Heart left ventricle (tissue), 16 donors: Measurements from ENCODE around the gene ATXN7L1. TPM values are rescaled to one million over a fixed set of nuclear protein-coding genes. Genes with fewer than 3 reads are reported as not detected.

Source experiments
- ATAC-seq, 4 donors: fragments of 200-7000 bp; cut with Tn5 transposase; one replicate each; pipeline ENCODE4 v1.9.1; 2020 to 2022; ENCODE audit warnings: moderate library complexity in 4 of 4, mild to moderate bottlenecking in 3 of 4, moderate number of reproducible peaks in 1 of 4
- DNase-seq, 5 donors: peaks; one replicate each; pipeline ENCODE4 v3.0.0-alpha.2; 2020
- H3K27ac ChIP-seq, 12 donors: fragments of 200-600 bp; sonication (generic) in 4 of 12; one replicate each; pipeline versions ENCODE4 v1.5.0 to v1.8.0; 2016 to 2022; ENCODE audit warnings: mild to moderate bottlenecking in 2 of 12
- H3K27me3 ChIP-seq, 9 donors: fragments of 200-600 bp; sonication (generic) in 2 of 9; one replicate each; pipeline versions ENCODE4 v1.5.1 to v1.8.0; 2016 to 2022; ENCODE audit warnings: mild to moderate bottlenecking in 3 of 9
- H3K36me3 ChIP-seq, 9 donors: fragments of 200-600 bp; sonication (generic) in 2 of 9; one replicate each; pipeline versions ENCODE4 v1.5.0 to v1.8.0; 2018 to 2022; ENCODE audit warnings: mild to moderate bottlenecking in 2 of 9
- H3K4me1 ChIP-seq, 12 donors: fragments of 200-600 bp; sonication (generic) in 4 of 12; one replicate each; pipeline versions ENCODE4 v1.5.0 to v1.8.0; 2016 to 2022; ENCODE audit warnings: mild to moderate bottlenecking in 3 of 12
- H3K4me3 ChIP-seq, 12 donors: fragments of 200-600 bp; sonication (generic) in 4 of 12; one replicate each; pipeline versions ENCODE4 v1.5.0 to v1.8.0; 2017 to 2022; ENCODE audit warnings: mild to moderate bottlenecking in 9 of 12, moderate library complexity in 4 of 12
- H3K9me3 ChIP-seq, 12 donors: fragments of 200-600 bp; sonication (generic) in 4 of 12; one replicate each; pipeline versions ENCODE4 v1.5.0 to v1.8.0; 2016 to 2022; ENCODE audit warnings: mild to moderate bottlenecking in 1 of 12
- POLR2A ChIP-seq, 2 donors: fragments of 450-650 bp; IDR thresholded peaks; one replicate each; pipeline ENCODE4 v1.6.1; 2017; ENCODE audit warnings: antibody characterized with exemption in 2 of 2, mild to moderate bottlenecking in 2 of 2, moderate library complexity in 2 of 2
- WGBS, 4 donors: extraction: QIAGEN DNeasy Blood & Tissue Kit in 2 of 4; methylation state at CpG; one replicate each; pipeline versions ENCODE4 v1.1.5 to v1.1.7; 2013 to 2018; 5-methylcytosine and 5-hydroxymethylcytosine counted together
- intact Hi-C, 10 donors: fragments of 100-400 bp; cut with DNase I; formaldehyde crosslinking; loops; one replicate each; pipeline versions ENCODE4 v1.11.1 to v1.14.2; 2022
- polyA plus RNA-seq, 2 donors: library from polyadenylated mRNA; stranded (reverse); fragments of 200-250 nt; gene quantifications; one replicate each; pipeline ENCODE4 v1.2.3, GENCODE V29; 2013
- total RNA-seq, 9 donors: library from RNA; depleted of rRNA in 2 of 9; stranded (reverse); fragments of >200 nt in 2 of 9; fragmentation: NEBNext Ultra II Directional in 3 of 9; extraction: Animal tissue kit (Norgen Biotek cat#: 25700) in 3 of 9; gene quantifications; one replicate each; pipeline versions ENCODE4 v1.1.0 to v1.2.4, GENCODE V29; 2016 to 2023
- TF ChIP-seq, protein P1 (sequence below), 12 donors: fragments of 200-600 bp; sonication (generic) in 4 of 12; IDR thresholded peaks; one replicate each; pipeline versions ENCODE4 v1.5.0 to v1.8.0; 2018 to 2022; ENCODE audit warnings: antibody characterized with exemption in 12 of 12, mild to moderate bottlenecking in 5 of 12
- donor health status: ischemic (EF 13 %, LVEDD 7.1; RV severe dilation, severe dysfunction).
- donor health status: healthy with polysubstance abuse.
- donor health status: DM: no; HTN: yes; CAD: no.
- donor health status: DM: no; HTN: no; CAD: no.
- donor health status: ischemic (EF 25% LVEDD 6.9; RV normal size, moderate dysfunction).
- donor health status: ischemic (EF 25% LVEDD 5.7; RV mildly dilated, moderate dysfunction).
- donor health status: healthy.
- donor health status: DM: yes; HTN: yes; CAD: no.
- donor health status: ischemic (EF 35%, LVEDD 5.7; RV mildly dilated, moderate dysfunction).
- donor health status: nonischemic (EF 11% LVEDD 7.7; RV severe dilation, severe dysfunction).
- donor health status: DM: yes; HTN: yes; CAD: no.
- donor health status: PGD.
- donor health status: ischemic (EF 29% LVEDD 5.4; RV normal size, mild dysfunction).
- donor health status: nonischemic (EF 23%, LVEDD 6.1; RV moderate dilation, normal function).

The ATXN7L1 gene
- total and polyA plus RNA-seq, 11 donors = 2.0 to 10.6 (median 3.6) TPM

- no peaks in the 10 kb centered on the region for H3K9me3 ChIP-seq
- no peak for TF ChIP-seq POLR2A (IDR thresholded peaks at IDR 0.05)
- TF ChIP-seq, protein P1, sequence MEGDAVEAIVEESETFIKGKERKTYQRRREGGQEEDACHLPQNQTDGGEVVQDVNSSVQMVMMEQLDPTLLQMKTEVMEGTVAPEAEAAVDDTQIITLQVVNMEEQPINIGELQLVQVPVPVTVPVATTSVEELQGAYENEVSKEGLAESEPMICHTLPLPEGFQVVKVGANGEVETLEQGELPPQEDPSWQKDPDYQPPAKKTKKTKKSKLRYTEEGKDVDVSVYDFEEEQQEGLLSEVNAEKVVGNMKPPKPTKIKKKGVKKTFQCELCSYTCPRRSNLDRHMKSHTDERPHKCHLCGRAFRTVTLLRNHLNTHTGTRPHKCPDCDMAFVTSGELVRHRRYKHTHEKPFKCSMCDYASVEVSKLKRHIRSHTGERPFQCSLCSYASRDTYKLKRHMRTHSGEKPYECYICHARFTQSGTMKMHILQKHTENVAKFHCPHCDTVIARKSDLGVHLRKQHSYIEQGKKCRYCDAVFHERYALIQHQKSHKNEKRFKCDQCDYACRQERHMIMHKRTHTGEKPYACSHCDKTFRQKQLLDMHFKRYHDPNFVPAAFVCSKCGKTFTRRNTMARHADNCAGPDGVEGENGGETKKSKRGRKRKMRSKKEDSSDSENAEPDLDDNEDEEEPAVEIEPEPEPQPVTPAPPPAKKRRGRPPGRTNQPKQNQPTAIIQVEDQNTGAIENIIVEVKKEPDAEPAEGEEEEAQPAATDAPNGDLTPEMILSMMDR (IDR thresholded peaks at IDR 0.05) = no peak
- H3K4me1 ChIP-seq = peaks cover 0 to 24% (median 1%) of the 10 kb centered on the region in 12 donors
- H3K27ac ChIP-seq = no peak overlapping the region
- no peak overlapping the region for H3K4me3 ChIP-seq
- ATAC-seq (no peak), DNase-seq (no peak)
- WGBS, 4 donors = 89 to 96% (median 92%) methylated on average over 3 of the region's 3 CpGs
- intact Hi-C loops = no loop called here
- H3K27me3 ChIP-seq = no peaks in the 10 kb centered on the region
- peaks cover 0 to 3% (median 0%) of the 10 kb centered on the region in 9 donors for H3K36me3 ChIP-seq
Measured at GRCh38 chr7:105693576-105693975, 182.8 kb downstream of the ATXN7L1 start.

DNA sequence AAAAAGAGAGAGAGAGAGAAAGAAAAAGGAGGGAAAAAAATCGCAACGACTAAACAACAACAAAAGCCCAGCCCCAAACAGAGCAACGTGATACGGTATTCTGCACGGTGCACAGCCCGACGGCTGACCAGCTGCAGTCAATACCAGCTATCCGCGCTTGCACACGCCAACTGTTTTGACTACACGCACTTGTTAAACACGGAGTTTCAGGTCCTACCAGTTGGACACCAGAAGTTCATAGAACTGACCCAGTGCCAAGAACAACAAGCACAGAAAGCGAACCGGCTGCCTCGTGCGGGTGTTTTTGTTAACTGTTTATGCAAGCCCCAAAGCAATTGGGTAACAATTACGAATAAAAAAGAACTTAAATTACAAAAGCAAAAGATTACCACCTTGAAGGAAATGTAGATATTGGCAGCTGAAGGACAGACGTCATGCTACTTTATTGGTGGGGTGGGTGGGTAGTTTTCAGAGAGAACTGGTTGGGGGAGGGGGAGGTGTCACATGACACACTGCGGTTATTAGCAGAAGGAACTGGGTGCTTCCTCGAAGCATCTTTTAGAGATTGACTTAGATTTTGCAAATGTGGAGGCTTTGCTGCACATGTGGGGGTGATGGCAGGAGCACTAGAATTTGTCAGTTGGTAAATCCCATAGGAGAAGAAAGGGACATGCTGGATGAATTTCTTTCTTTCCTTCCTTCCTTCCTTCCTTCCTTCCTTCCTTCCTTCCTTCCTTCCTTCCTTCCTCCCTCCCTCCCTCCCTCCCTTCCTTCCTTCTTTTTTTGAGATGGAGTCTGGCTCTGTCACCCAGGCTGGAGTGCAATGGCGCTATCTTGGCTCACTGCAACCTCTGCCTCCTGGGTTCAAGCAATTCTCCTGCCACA, 184.5 kb downstream of the ATXN7L1 start:
- no peaks in the 10 kb centered on the region for H3K27me3 ChIP-seq
- TF ChIP-seq POLR2A (IDR thresholded peaks at IDR 0.05) = no peak
- TF ChIP-seq, protein P1 (IDR thresholded peaks at IDR 0.05) = no peak
- intact Hi-C loops = loop anchor here in 1 of 10 donors (2.0 kb wide), 1 partner anchor 39 kb away; no protein-coding TSS in a partner anchor
- peak; percentile 44 to 74 (median 51) for DNase-seq
- H3K9me3 ChIP-seq = no peaks in the 10 kb centered on the region
- H3K27ac ChIP-seq = peak overlapping the region; percentile 21 to 88 (median 70)
- peaks cover 0 to 3% (median 0%) of the 10 kb centered on the region in 9 donors for H3K36me3 ChIP-seq
- peak overlapping the region; percentile 6 to 70 (median 54) for H3K4me3 ChIP-seq
- peak; percentile 73 to 84 (median 76) for ATAC-seq
- 13 to 26% (median 19%) methylated on average over 20 to 21 of the region's 21 CpGs for WGBS, 4 donors
- peaks cover 0 to 24% (median 1%) of the 10 kb centered on the region in 12 donors for H3K4me1 ChIP-seq

DNA sequence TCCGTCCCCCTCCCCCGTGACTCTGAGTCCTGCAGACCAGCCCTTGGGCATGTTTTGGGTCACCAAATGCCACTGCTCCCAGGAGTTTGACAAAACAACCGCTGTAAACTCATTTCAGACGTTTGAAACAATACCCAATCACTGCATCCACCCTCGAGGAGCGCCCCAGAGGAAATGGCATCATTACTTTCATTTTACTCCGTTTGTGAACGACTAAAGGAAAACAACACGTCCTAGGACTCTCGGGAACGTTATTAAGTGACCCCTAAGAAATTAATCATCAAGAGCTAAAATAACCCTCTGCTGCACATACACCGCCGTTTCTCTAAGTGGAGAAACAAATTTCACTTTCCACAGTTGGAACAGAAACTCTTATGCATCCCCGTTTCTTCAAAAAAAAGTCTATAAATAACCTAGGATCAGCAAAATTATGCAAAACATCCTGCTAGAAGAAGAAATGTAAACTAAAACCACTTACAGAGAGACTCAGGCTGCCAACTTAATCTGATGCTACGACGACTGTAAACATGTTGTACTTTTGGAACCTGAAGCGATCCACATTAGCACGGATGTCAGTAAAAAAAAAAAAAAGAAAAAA, 185.2 kb downstream of the ATXN7L1 start:
- Histone ChIP-seq H3K36me3 (peaks cover 0 to 3% (median 0%) of the 10 kb centered on the region in 9 donors), H3K27me3 (no peaks in the 10 kb centered on the region), H3K4me1 (peaks cover 0 to 24% (median 1%) of the 10 kb centered on the region in 12 donors), H3K27ac (peak overlapping the region; percentile 21 to 88 (median 70)), H3K9me3 (no peaks in the 10 kb centered on the region), H3K4me3 (peak overlapping the region; percentile 6 to 70 (median 54))
- WGBS, 4 donors = 23 to 31% (median 28%) methylated on average over 18 of the region's 18 CpGs
- intact Hi-C loops = loop anchor here in 1 of 10 donors (2.0 kb wide), 1 partner anchor 38 kb away; no protein-coding TSS in a partner anchor
- ATAC-seq (peak; percentile 34 to 79 (median 64)), DNase-seq (peak in 2 of 5 donors; percentile 25)
- TF ChIP-seq POLR2A (IDR thresholded peaks at IDR 0.05) = no peak
- TF ChIP-seq, protein P1 (IDR thresholded peaks at IDR 0.05) = no peak
